Kidney (tissue), 14 donors: ENCODE data around the gene JAZF1. TPM values are rescaled to one million over a fixed set of nuclear protein-coding genes. Genes with fewer than 3 reads are reported as not detected.

Experiments used
- DNase-seq, 5 donors: peaks; one replicate each; pipeline ENCODE4 v3.0.0-alpha.2; 2013 to 2020
- FAIRE-seq: peaks from 2 replicates; lab custom pipeline; 2012; peaks lifted over from hg19 to GRCh38; lab: Jason Lieb, UNC
- H3K27ac ChIP-seq, 2 donors: one replicate each; pipeline ENCODE4 v1.7.0; 2013; ENCODE audit warnings: low read depth in 2 of 2, low read length in 2 of 2, inconsistent platforms in 1 of 2
- H3K27me3 ChIP-seq: one replicate; pipeline ENCODE4 v1.7.1; 2013; ENCODE audit warnings: low read length, inconsistent platforms; ENCODE audit not compliant: control insufficient read depth, insufficient read depth
- H3K36me3 ChIP-seq, 3 donors: one replicate each; pipeline versions ENCODE4 v1.7.0 to v1.7.1; 2013; ENCODE audit warnings: low read length in 3 of 3, control low read depth in 1 of 3, inconsistent platforms in 1 of 3; ENCODE audit not compliant: insufficient read depth in 3 of 3, control insufficient read depth in 2 of 3
- H3K4me1 ChIP-seq, 3 donors: one replicate each; pipeline versions ENCODE4 v1.7.0 to v1.7.1; 2013; ENCODE audit warnings: low read length in 3 of 3, inconsistent platforms in 1 of 3, low read depth in 1 of 3; ENCODE audit not compliant: control insufficient read depth in 2 of 3, insufficient read depth in 2 of 3
- H3K4me3 ChIP-seq, 3 donors: one replicate each; pipeline versions ENCODE4 v1.7.0 to v1.8.1; 2013; ENCODE audit warnings: low read length in 3 of 3, control low read depth in 1 of 3, inconsistent platforms in 1 of 3
- H3K9ac ChIP-seq, 3 donors: one replicate each; pipeline versions ENCODE4 v1.7.0 to v1.7.1; 2013; ENCODE audit warnings: low read length in 3 of 3, control low read depth in 1 of 3, inconsistent platforms in 1 of 3
- H3K9me3 ChIP-seq, 3 donors: one replicate each; pipeline versions ENCODE4 v1.7.0 to v1.7.1; 2013; ENCODE audit warnings: low read length in 3 of 3, control low read depth in 1 of 3, inconsistent platforms in 1 of 3; ENCODE audit not compliant: control insufficient read depth in 2 of 3, insufficient read depth in 1 of 3
- CTCF ChIP-seq: IDR thresholded peaks from 3 replicates; pipeline ENCODE4 v1.5.1; 2012; ENCODE audit warnings: mild to moderate bottlenecking, moderate library complexity, borderline replicate concordance; ENCODE audit not compliant: insufficient read depth; ENCODE audit errors: extremely low read depth
- intact Hi-C: fragments of 100-400 bp; cut with DNase I; formaldehyde crosslinking; loops from one replicate; pipeline ENCODE4 v1.11.1; 2022
- polyA plus RNA-seq: library from polyadenylated mRNA; stranded (reverse); fragments of 350-450 nt; fragmentation: Illumina TruSeq; extraction: RNeasy Lipid Tissue Mini Kit (QIAGEN cat#74804); gene quantifications from one replicate; pipeline ENCODE4 v1.2.3, GENCODE V29; 2014; ENCODE audit warnings: low read depth, low replicate concordance; ENCODE audit not compliant: insufficient read depth
- total RNA-seq: library from RNA; stranded (reverse); fragmentation: NEBNext Ultra II Directional; extraction: Animal tissue kit (Norgen Biotek cat#: 25700); gene quantifications from one replicate; pipeline ENCODE4 v1.2.1, GENCODE V29; 2021
- donor health status: control.
- donor health status: control.
- donor health status: control.
- donor health status: control.
- donor health status: control.
- donor health status: DM: yes; HTN: yes; CAD: no.
- donor health status: Normal renal cell carcinoma (clear cell type).

Gene JAZF1
- total and polyA plus RNA-seq, 2 donors from 2014 or later = 5.7 to 13.1 TPM

GRCh38 chr7:28192786-28193585 lies 12.4 kb upstream of the JAZF1 start:
- TF ChIP-seq CTCF = no peak
- no peaks in the 10 kb centered on the region for H3K27me3 ChIP-seq
- FAIRE-seq (no peak), DNase-seq (no peak)
- no peaks in the 10 kb centered on the region for H3K36me3 ChIP-seq
- no peak overlapping the region for H3K9ac ChIP-seq
- intact Hi-C loops = no loop called here
- no peaks in the 10 kb centered on the region for H3K9me3 ChIP-seq
- no peak overlapping the region for H3K4me3 ChIP-seq
- H3K4me1 ChIP-seq = no peaks in the 10 kb centered on the region
- H3K27ac ChIP-seq = no peak overlapping the region

- no peak for FAIRE-seq
- no peak overlapping the region for H3K9ac ChIP-seq
- no peaks in the 10 kb centered on the region for H3K4me1 ChIP-seq
- DNase-seq = no peak
- H3K4me3 ChIP-seq = no peak overlapping the region
- no peaks in the 10 kb centered on the region for H3K36me3 ChIP-seq
- H3K9me3 ChIP-seq = no peaks in the 10 kb centered on the region
- intact Hi-C loops = no loop called here
- no peaks in the 10 kb centered on the region for H3K27me3 ChIP-seq
- no peak for TF ChIP-seq CTCF
- H3K27ac ChIP-seq = no peak overlapping the region
Observed at GRCh38 chr7:28191751-28192150, 11.2 kb upstream of the JAZF1 start.

GRCh38 chr7:28191184-28191583 lies 10.6 kb upstream of the JAZF1 start:
- Histone ChIP-seq H3K27me3 (no peaks in the 10 kb centered on the region), H3K4me1 (no peaks in the 10 kb centered on the region), H3K9me3 (no peaks in the 10 kb centered on the region), H3K36me3 (no peaks in the 10 kb centered on the region), H3K27ac (no peak overlapping the region), H3K4me3 (no peak overlapping the region), H3K9ac (no peak overlapping the region)
- intact Hi-C loops = no loop called here
- TF ChIP-seq CTCF = no peak
- DNase-seq (no peak), FAIRE-seq (no peak)
